ENCODE data around the gene SARNP.

GRCh38 chr12:55850401-55850800 lies 32.9 kb upstream of the SARNP start:
- TF ChIP-seq POLR2AphosphoS5 (IDR thresholded peaks at IDR 0.05) (no peak), CTCF (IDR thresholded peaks at IDR 0.05) (no peak)

Measured in stomach (tissue), 4 donors.